ENCODE results near the gene ARL3.

The ARL3 gene

DNA sequence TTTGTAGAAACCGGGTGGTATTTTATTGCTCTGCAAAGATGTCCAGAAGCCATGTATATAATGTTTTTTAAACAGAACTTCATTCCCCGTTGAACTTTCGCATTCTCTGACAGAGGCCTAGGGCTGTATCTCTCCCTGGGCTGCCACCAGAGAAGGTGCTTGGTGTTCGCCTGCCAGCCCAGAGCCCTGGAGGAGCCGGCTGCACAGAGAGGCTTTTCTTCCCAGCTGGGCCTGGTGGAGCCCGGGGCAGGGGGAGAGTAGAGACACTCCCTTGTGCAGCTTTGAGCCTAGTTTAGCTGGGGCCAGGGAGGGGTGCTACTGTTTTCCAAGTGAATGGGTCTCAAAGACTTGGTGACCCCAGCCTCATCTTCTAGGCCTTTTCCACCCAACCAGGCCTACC, 83.5 kb downstream of the ARL3 start:
- H3K27me3 ChIP-seq (ENCODE audit: insufficient read depth, low read length), result no peaks in the 10 kb centered on the region
- H3K9ac ChIP-seq (ENCODE audit: low read depth, low read length), result no peak overlapping the region
- peaks cover 70% of the 10 kb centered on the region for H3K4me1 ChIP-seq (ENCODE audit: insufficient read depth, low read length)
- H3K36me3 ChIP-seq (ENCODE audit: insufficient read depth, low read length), result no peaks in the 10 kb centered on the region; the same call in 1 of the 2 replicates
- H3K27ac ChIP-seq (ENCODE audit: low read depth, low read length), result peak overlapping the region; percentile 92
- H3K4me3 ChIP-seq (ENCODE audit: low read length), result no peak overlapping the region
- H3K9me3 ChIP-seq (ENCODE audit: insufficient read depth, low read depth, low read length), result no peaks in the 10 kb centered on the region
- WGBS, result 88% methylated on average over 5 of the region's 6 CpGs

DNA sequence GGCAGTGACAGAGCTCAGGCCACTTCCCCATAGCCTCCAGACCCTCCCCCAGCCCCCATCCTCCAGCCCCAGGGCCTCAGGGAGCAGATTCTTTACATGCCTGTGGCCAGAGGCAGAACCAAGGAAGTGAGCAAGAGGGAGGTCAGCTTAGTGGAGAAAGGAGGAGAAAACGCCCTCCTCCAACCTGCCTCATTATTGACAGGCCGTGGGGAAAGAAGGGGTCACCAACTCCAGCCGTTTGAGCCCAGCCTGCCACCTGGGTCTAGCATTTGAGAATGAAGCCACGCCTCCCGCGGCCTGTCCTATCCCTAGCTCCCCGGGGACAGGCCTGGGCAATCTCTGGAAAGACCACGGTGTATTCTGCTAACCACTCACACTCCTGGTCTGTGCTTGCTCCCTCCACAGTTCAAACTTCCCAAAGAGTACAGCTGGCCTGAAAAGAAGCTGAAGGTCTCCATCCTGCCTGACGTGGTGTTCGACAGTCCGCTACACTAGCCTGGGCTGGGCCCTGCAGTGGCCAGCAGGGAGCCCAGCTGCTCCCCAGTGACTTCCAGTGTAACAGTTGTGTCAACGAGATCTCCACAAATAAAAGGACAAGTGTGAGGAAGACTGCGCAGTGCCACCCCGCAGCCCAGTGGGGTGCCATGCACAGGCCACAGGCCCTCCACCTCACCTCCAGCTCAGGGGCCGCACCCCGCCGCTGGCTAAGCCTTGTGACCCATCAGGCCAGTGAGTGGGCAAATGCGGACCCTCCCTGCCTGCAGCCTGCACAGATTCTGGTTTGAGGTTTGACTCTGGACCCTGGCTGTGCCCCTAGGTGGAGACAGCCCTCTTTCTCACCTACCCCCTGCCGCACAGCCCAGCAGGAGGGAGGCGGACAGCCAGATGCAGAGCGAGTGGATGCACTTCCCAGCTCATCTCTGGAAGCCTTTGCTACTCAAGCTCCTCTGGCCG, 84.3 kb downstream of the ARL3 start:
- H3K9me3 ChIP-seq (ENCODE audit: insufficient read depth, low read depth, low read length), result no peaks in the 10 kb centered on the region
- WGBS, result 47% methylated on average over 21 of the region's 22 CpGs
- no peaks in the 10 kb centered on the region for H3K27me3 ChIP-seq (ENCODE audit: insufficient read depth, low read length)
- no peak overlapping the region for H3K4me3 ChIP-seq (ENCODE audit: low read length)
- peak overlapping the region; percentile 92 for H3K27ac ChIP-seq (ENCODE audit: low read depth, low read length)
- peak overlapping the region; percentile 29; the same call in 1 of the 2 replicates for H3K9ac ChIP-seq (ENCODE audit: low read depth, low read length)
- H3K36me3 ChIP-seq (ENCODE audit: insufficient read depth, low read length), result no peaks in the 10 kb centered on the region; the same call in 1 of the 2 replicates
- H3K4me1 ChIP-seq (ENCODE audit: insufficient read depth, low read length), result peaks cover 72% of the 10 kb centered on the region

DNA sequence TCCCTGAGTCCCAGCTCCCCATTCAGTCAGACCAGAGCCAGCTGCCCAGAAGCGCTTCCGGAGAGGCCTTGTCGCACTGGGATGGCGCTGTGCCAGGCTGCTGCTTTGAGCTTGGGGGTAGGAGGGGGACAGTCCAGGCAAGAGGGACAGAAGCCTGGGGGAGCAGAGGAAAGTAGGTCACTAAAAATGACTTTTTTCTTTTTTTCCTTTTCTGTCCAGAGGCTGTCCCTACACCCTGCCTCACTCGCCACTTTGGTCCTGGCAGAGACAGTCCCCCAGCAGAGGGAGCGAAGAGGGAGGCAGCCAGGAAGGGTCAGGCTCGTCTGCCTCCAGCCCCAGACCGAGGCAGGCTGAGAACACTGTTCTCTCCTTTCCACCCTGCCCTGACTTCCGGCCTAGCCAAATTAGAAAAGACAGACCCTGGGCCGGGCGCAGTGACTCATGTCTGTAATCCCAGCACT, 85.7 kb downstream of the ARL3 start:
- H3K27ac ChIP-seq (ENCODE audit: low read depth, low read length), result peak overlapping the region; percentile 95
- H3K9ac ChIP-seq (ENCODE audit: low read depth, low read length), result peak overlapping the region; percentile 41
- H3K4me1 ChIP-seq (ENCODE audit: insufficient read depth, low read length), result peaks cover 65% of the 10 kb centered on the region

DNA sequence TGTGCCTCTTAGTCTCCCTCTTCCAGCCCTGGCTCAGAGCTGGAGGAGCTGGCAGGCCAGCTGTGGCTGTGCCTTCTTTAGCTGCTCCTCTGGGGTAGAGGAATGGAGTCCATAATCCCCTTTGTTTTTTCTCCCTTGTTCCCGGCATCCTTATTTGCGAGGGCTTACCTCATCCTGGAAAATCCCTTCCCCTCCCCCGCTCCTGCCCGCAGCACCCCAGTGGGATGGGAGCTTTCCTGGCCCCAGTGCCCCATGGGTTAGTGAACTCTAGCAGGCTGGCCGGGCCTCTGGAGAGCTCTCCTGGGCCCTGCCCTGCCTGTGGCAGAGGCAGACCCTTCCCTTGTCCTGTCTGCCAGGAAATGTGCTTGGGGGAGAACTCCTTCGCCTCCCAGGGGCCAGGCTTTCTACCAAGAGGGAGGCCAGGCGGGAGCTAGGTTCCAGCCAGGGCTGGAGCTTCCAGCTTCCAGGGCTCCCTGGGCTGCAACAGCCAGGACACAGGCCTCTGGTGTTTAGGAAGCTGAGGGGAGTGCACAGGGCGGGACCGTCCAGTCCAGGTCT, 86.4 kb downstream of the ARL3 start:
- H3K27me3 ChIP-seq (ENCODE audit: insufficient read depth, low read length), result no peaks in the 10 kb centered on the region
- H3K4me1 ChIP-seq (ENCODE audit: insufficient read depth, low read length), result peaks cover 59% of the 10 kb centered on the region
- no peaks in the 10 kb centered on the region; the same call in 1 of the 2 replicates for H3K36me3 ChIP-seq (ENCODE audit: insufficient read depth, low read length)
- peak overlapping the region; percentile 70 for H3K9ac ChIP-seq (ENCODE audit: low read depth, low read length)
- H3K9me3 ChIP-seq (ENCODE audit: insufficient read depth, low read depth, low read length), result no peaks in the 10 kb centered on the region
- no peak overlapping the region for H3K4me3 ChIP-seq (ENCODE audit: low read length)
- peak overlapping the region; percentile 95 for H3K27ac ChIP-seq (ENCODE audit: low read depth, low read length)
- WGBS, result 41% methylated on average over 9 of the region's 9 CpGs

More for the DNA sequence above, 85.7 kb downstream of the ARL3 start:
- Histone ChIP-seq H3K9me3 (ENCODE audit: insufficient read depth, low read depth, low read length) (no peaks in the 10 kb centered on the region), H3K27me3 (ENCODE audit: insufficient read depth, low read length) (no peaks in the 10 kb centered on the region), H3K36me3 (ENCODE audit: insufficient read depth, low read length) (no peaks in the 10 kb centered on the region; the same call in 1 of the 2 replicates), H3K4me3 (ENCODE audit: low read length) (no peak overlapping the region)
- WGBS, result 78% methylated on average over 11 of the region's 11 CpGs

DNA sequence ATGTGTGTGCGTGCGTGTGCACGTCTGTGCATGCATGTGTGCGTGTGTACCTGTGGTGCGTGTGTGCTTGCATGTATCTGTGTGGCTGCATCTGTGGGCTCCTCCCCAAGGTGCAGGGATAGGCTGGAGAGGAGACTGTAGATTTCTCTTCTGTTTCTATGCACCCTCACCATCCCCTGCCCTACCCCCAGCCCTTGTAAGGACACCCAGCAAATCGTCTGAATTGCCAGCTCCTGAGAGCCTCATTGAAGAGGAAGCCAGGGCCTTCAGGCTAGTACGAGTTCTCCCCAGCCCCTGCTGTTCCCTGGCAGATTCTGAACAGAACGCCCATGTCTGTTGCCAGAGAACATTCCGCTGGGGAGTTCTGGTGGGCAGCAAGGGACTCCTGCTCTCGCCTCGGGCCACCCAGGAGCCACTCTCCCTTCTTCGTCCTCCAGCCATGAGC, 86.9 kb downstream of the ARL3 start:
- Histone ChIP-seq H3K9ac (ENCODE audit: low read depth, low read length) (peak overlapping the region; percentile 70), H3K4me1 (ENCODE audit: insufficient read depth, low read length) (peaks cover 55% of the 10 kb centered on the region), H3K27me3 (ENCODE audit: insufficient read depth, low read length) (no peaks in the 10 kb centered on the region), H3K36me3 (ENCODE audit: insufficient read depth, low read length) (no peaks in the 10 kb centered on the region; the same call in 1 of the 2 replicates), H3K9me3 (ENCODE audit: insufficient read depth, low read depth, low read length) (no peaks in the 10 kb centered on the region), H3K27ac (ENCODE audit: low read depth, low read length) (peak overlapping the region; percentile 95), H3K4me3 (ENCODE audit: low read length) (no peak overlapping the region)
- 68% methylated on average over 12 of the region's 12 CpGs for WGBS

DNA sequence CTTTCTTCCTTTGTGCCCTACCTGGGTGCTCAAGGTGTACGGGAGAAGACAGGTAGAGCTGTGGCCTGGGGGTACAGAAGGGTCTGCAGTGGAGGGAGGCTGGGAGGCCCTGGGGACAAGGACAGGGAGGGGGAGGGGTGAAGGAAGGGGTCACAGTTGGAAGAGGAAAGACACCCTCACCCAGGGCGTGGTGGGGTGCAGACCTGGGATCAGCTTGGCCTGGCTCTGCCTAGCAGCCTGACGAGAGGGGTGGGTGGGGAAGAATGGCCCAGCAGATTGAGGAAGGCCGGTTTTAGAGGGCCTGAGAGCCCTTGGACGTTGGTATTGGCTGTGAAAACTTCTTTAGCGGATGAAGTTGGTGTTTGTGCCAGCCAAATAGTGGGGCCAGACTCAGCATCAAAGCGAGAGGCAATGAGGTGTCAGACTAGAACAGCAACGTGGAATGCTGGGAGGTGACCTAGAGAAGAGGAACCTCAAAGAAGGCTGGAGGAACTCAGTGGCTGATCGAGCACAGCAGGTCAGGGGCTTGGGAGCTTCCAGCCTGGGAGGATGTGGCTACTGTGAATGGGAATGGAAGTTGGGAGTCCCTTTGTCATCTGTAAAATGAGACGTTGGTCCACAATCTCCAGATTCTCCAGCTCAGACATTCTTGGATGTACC, 88.0 kb downstream of the ARL3 start:
- Histone ChIP-seq H3K27me3 (ENCODE audit: insufficient read depth, low read length) (no peaks in the 10 kb centered on the region), H3K9ac (ENCODE audit: low read depth, low read length) (no peak overlapping the region), H3K27ac (ENCODE audit: low read depth, low read length) (no peak overlapping the region; the same call in 1 of the 2 replicates), H3K4me1 (ENCODE audit: insufficient read depth, low read length) (peaks cover 55% of the 10 kb centered on the region), H3K36me3 (ENCODE audit: insufficient read depth, low read length) (no peaks in the 10 kb centered on the region; the same call in 1 of the 2 replicates), H3K4me3 (ENCODE audit: low read length) (no peak overlapping the region), H3K9me3 (ENCODE audit: insufficient read depth, low read depth, low read length) (no peaks in the 10 kb centered on the region)
- 89% methylated on average over 10 of the region's 10 CpGs for WGBS

DNA sequence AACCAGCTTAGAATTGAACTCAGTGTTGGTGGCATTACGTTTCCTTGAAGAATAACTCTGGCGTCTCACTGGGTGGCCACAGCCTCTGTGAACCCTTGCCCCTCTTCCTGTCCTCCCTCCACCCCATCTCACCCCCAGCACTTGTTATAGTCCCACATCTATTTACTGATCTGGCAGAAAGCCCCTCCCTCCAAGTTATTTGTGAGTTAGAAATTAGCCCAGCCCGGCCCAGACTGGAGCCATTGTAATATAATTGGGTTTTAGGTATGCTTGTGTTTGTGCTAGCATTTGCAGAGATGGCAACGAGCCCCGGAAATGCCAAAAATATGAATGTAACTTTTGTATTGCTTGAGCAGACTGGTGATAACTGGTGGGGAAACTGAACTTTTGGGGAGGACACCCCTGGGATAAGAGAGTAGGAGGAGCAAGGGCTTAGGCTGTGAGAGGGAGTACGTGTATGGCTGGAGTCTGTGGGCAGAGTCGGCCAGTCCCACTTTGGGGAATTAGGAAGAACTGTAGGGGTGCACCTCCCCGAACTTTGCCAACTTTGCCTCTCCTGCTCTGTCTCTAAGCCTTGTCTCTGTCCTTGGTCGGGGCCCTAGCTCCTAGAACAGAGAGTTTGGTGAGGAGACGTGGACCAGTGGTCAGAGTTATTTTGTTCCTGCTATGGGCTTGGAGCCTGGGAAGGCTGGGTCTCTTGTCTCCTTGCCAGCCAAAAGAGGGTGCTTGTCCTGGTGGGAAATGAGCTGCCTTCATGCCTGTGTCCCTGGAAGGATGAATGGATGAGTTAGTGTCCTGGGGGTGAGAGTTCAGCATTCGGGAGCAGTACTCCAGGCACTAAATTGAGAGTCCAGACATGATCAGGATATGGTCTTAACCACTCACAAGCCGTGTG, 89.2 kb downstream of the ARL3 start:
- Histone ChIP-seq H3K27ac (ENCODE audit: low read depth, low read length) (no peak overlapping the region; the same call in 1 of the 2 replicates), H3K4me1 (ENCODE audit: insufficient read depth, low read length) (peaks cover 45% of the 10 kb centered on the region), H3K36me3 (ENCODE audit: insufficient read depth, low read length) (no peaks in the 10 kb centered on the region), H3K27me3 (ENCODE audit: insufficient read depth, low read length) (no peaks in the 10 kb centered on the region), H3K9ac (ENCODE audit: low read depth, low read length) (no peak overlapping the region), H3K9me3 (ENCODE audit: insufficient read depth, low read depth, low read length) (no peaks in the 10 kb centered on the region), H3K4me3 (ENCODE audit: low read length) (no peak overlapping the region)
- 90% methylated on average over 12 of the region's 12 CpGs for WGBS

DNA sequence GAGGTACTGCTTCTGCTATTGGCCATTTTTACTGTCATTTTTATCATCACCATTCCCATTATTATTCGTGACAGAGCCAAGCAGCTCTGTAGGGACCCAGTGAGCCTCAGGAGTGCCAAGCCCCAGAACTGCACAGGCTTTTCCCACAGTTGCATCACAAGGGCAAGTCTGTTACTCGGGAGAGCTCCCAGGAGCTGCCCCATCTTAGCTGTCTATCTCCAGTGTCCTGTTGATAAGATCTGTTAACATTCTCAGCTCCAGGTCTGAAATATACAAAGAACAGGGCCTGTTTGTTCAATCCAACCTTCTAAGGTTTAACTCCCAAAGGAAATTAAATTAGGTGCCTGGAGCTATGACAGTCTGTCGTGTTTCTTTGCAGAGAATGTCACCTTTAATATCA, 90.1 kb downstream of the ARL3 start:
- Histone ChIP-seq H3K4me1 (ENCODE audit: insufficient read depth, low read length) (peaks cover 37% of the 10 kb centered on the region), H3K9me3 (ENCODE audit: insufficient read depth, low read depth, low read length) (no peaks in the 10 kb centered on the region), H3K9ac (ENCODE audit: low read depth, low read length) (no peak overlapping the region), H3K27ac (ENCODE audit: low read depth, low read length) (no peak overlapping the region), H3K27me3 (ENCODE audit: insufficient read depth, low read length) (no peaks in the 10 kb centered on the region), H3K36me3 (ENCODE audit: insufficient read depth, low read length) (no peaks in the 10 kb centered on the region), H3K4me3 (ENCODE audit: low read length) (no peak overlapping the region)
- WGBS, result 84% methylated on average over 2 of the region's 3 CpGs
